Measurements from ENCODE around the gene USP16.
A peak's percentile ranks its signal among the peaks of the same experiment; 100 is the strongest.

The USP16 gene

GRCh38 chr21:29018540-29018939 is 5.9 kb upstream of the USP16 start:
- Histone ChIP-seq H2AK5ac (ENCODE audit: low read depth, low read length) (no peak overlapping the region), H3K4me1 (ENCODE audit: control insufficient read depth in 2 of 2, insufficient read depth in 1 of 2, low read depth in 1 of 2, low read length in 2 of 2) (no peaks in the 10 kb centered on the region), H3K9ac (ENCODE audit: low read depth, low read length, poor library complexity) (no peak overlapping the region), H2BK120ac (ENCODE audit: low read depth, low read length) (no peak overlapping the region), H3K18ac (ENCODE audit: low read length) (no peak overlapping the region), H3K4ac (ENCODE audit: low read length) (no peak overlapping the region), H3K4me3 (ENCODE audit: low read length in 2 of 2) (peak overlapping the region; percentile 80 to 87), H3K27ac (replicated peaks; ENCODE audit: low read length) (no peak overlapping the region), H3K79me1 (ENCODE audit: low read depth, low read length) (no peaks in the 10 kb centered on the region), H2BK15ac (ENCODE audit: low read length) (no peak overlapping the region), H4K91ac (ENCODE audit: low read depth, low read length, poor library complexity) (no peak overlapping the region), H3K14ac (ENCODE audit: low read length) (peak overlapping the region; percentile 47), H2BK5ac (ENCODE audit: low read length) (no peak overlapping the region), H3K27me3 (ENCODE audit: control insufficient read depth in 3 of 3, insufficient read depth in 3 of 3, low read depth in 1 of 3, low read length in 3 of 3) (no peaks in the 10 kb centered on the region), H3K4me2 (ENCODE audit: insufficient read depth, low read length, poor library complexity, severe bottlenecking) (peak overlapping the region; percentile 60), H3K36me3 (replicated peaks in 1 of 2; ENCODE audit: control insufficient read depth in 2 of 2, insufficient read depth in 2 of 2, low read length in 2 of 2) (no peaks in the 10 kb centered on the region), H2AFZ (ENCODE audit: low read length) (peak overlapping the region; percentile 94), H3K23ac (ENCODE audit: low read depth, low read length, poor library complexity) (no peak overlapping the region), H3K9me3 (replicated peaks in 1 of 2; ENCODE audit: control insufficient read depth in 2 of 2, insufficient read depth in 1 of 2, low read depth in 1 of 2, low read length in 2 of 2) (no peaks in the 10 kb centered on the region), H4K8ac (ENCODE audit: low read depth, low read length) (no peak overlapping the region), H2BK12ac (ENCODE audit: low read length) (no peak overlapping the region)
- DNase-seq (ENCODE audit: low spot score): no peak
- WGBS, 2 donors (ENCODE audit: extremely low coverage in 2 of 2, insufficient read length in 2 of 2, insufficient replicate concordance in 1 of 2): no CpG with 5 or more reads among the region's 12 CpGs

- no peak overlapping the region for H2BK15ac ChIP-seq (ENCODE audit: low read length)
- H2BK5ac ChIP-seq (ENCODE audit: low read length): no peak overlapping the region
- H3K23ac ChIP-seq (ENCODE audit: low read depth, low read length, poor library complexity): no peak overlapping the region
- no peak overlapping the region for H3K27ac ChIP-seq (replicated peaks; ENCODE audit: low read length)
- no peak overlapping the region for H2AK5ac ChIP-seq (ENCODE audit: low read depth, low read length)
- H2BK120ac ChIP-seq (ENCODE audit: low read depth, low read length): no peak overlapping the region
- H2AFZ ChIP-seq (ENCODE audit: low read length): no peak overlapping the region
- H3K4ac ChIP-seq (ENCODE audit: low read length): no peak overlapping the region
- H3K9ac ChIP-seq (ENCODE audit: low read depth, low read length, poor library complexity): no peak overlapping the region
- H3K79me1 ChIP-seq (ENCODE audit: low read depth, low read length): peaks cover 1% of the 10 kb centered on the region
- H2BK12ac ChIP-seq (ENCODE audit: low read length): no peak overlapping the region
- WGBS, 2 donors (ENCODE audit: extremely low coverage in 2 of 2, insufficient read length in 2 of 2, insufficient replicate concordance in 1 of 2): no CpG with 5 or more reads among the region's 4 CpGs
- H3K27me3 ChIP-seq (ENCODE audit: control insufficient read depth in 3 of 3, insufficient read depth in 3 of 3, low read depth in 1 of 3, low read length in 3 of 3): no peaks in the 10 kb centered on the region
- no peak overlapping the region for H3K18ac ChIP-seq (ENCODE audit: low read length)
- no peak overlapping the region for H3K4me3 ChIP-seq (ENCODE audit: low read length in 2 of 2)
- H3K4me2 ChIP-seq (ENCODE audit: insufficient read depth, low read length, poor library complexity, severe bottlenecking): no peak overlapping the region
- no peaks in the 10 kb centered on the region for H3K9me3 ChIP-seq (replicated peaks in 1 of 2; ENCODE audit: control insufficient read depth in 2 of 2, insufficient read depth in 1 of 2, low read depth in 1 of 2, low read length in 2 of 2)
- H3K4me1 ChIP-seq (ENCODE audit: control insufficient read depth in 2 of 2, insufficient read depth in 1 of 2, low read depth in 1 of 2, low read length in 2 of 2): peaks cover 0 to 2% of the 10 kb centered on the region in 2 donors
- no peaks in the 10 kb centered on the region for H3K36me3 ChIP-seq (replicated peaks in 1 of 2; ENCODE audit: control insufficient read depth in 2 of 2, insufficient read depth in 2 of 2, low read length in 2 of 2)
- no peak overlapping the region for H4K8ac ChIP-seq (ENCODE audit: low read depth, low read length)
- no peak overlapping the region for H3K14ac ChIP-seq (ENCODE audit: low read length)
- no peak for DNase-seq (ENCODE audit: low spot score)
- no peak overlapping the region for H4K91ac ChIP-seq (ENCODE audit: low read depth, low read length, poor library complexity)
Observed at GRCh38 chr21:29022166-29022565, 2.3 kb upstream of the USP16 start.

GRCh38 chr21:29025328-29025713 is 853 bp downstream of the USP16 start:
- Histone ChIP-seq H3K4me2 (ENCODE audit: insufficient read depth, low read length, poor library complexity, severe bottlenecking) (peak overlapping the region; percentile 60), H2AFZ (ENCODE audit: low read length) (peak overlapping the region; percentile 98), H2BK5ac (ENCODE audit: low read length) (no peak overlapping the region), H2AK5ac (ENCODE audit: low read depth, low read length) (no peak overlapping the region), H3K4ac (ENCODE audit: low read length) (no peak overlapping the region), H3K14ac (ENCODE audit: low read length) (no peak overlapping the region), H2BK120ac (ENCODE audit: low read depth, low read length) (no peak overlapping the region), H3K9me3 (replicated peaks in 1 of 2; ENCODE audit: control insufficient read depth in 2 of 2, insufficient read depth in 1 of 2, low read depth in 1 of 2, low read length in 2 of 2) (no peaks in the 10 kb centered on the region), H3K27ac (replicated peaks; ENCODE audit: low read length) (no peak overlapping the region), H4K91ac (ENCODE audit: low read depth, low read length, poor library complexity) (no peak overlapping the region), H3K23ac (ENCODE audit: low read depth, low read length, poor library complexity) (no peak overlapping the region), H3K79me1 (ENCODE audit: low read depth, low read length) (peaks cover 1% of the 10 kb centered on the region), H4K8ac (ENCODE audit: low read depth, low read length) (no peak overlapping the region), H2BK12ac (ENCODE audit: low read length) (no peak overlapping the region), H3K36me3 (replicated peaks in 1 of 2; ENCODE audit: control insufficient read depth in 2 of 2, insufficient read depth in 2 of 2, low read length in 2 of 2) (peaks cover 3 to 19% of the 10 kb centered on the region in 2 donors), H3K18ac (ENCODE audit: low read length) (no peak overlapping the region), H3K4me3 (ENCODE audit: low read length in 2 of 2) (peak overlapping the region; percentile 90 to 94), H3K9ac (ENCODE audit: low read depth, low read length, poor library complexity) (no peak overlapping the region), H3K4me1 (ENCODE audit: control insufficient read depth in 2 of 2, insufficient read depth in 1 of 2, low read depth in 1 of 2, low read length in 2 of 2) (peaks cover 0 to 2% of the 10 kb centered on the region in 2 donors), H3K27me3 (ENCODE audit: control insufficient read depth in 3 of 3, insufficient read depth in 3 of 3, low read depth in 1 of 3, low read length in 3 of 3) (no peaks in the 10 kb centered on the region), H2BK15ac (ENCODE audit: low read length) (no peak overlapping the region)
- no CpG with 5 or more reads among the region's 6 CpGs for WGBS, 2 donors (ENCODE audit: extremely low coverage in 2 of 2, insufficient read length in 2 of 2, insufficient replicate concordance in 1 of 2)
- no peak for DNase-seq (ENCODE audit: low spot score)

- Histone ChIP-seq H3K27me3 (ENCODE audit: control insufficient read depth in 3 of 3, insufficient read depth in 3 of 3, low read depth in 1 of 3, low read length in 3 of 3) (no peaks in the 10 kb centered on the region), H3K9me3 (replicated peaks in 1 of 2; ENCODE audit: control insufficient read depth in 2 of 2, insufficient read depth in 1 of 2, low read depth in 1 of 2, low read length in 2 of 2) (no peaks in the 10 kb centered on the region), H2AFZ (ENCODE audit: low read length) (no peak overlapping the region), H3K4ac (ENCODE audit: low read length) (no peak overlapping the region), H3K79me1 (ENCODE audit: low read depth, low read length) (peaks cover 1% of the 10 kb centered on the region), H3K4me3 (ENCODE audit: low read length in 2 of 2) (no peak overlapping the region), H3K18ac (ENCODE audit: low read length) (no peak overlapping the region), H2BK15ac (ENCODE audit: low read length) (no peak overlapping the region), H2BK5ac (ENCODE audit: low read length) (no peak overlapping the region), H3K27ac (replicated peaks; ENCODE audit: low read length) (no peak overlapping the region), H3K23ac (ENCODE audit: low read depth, low read length, poor library complexity) (no peak overlapping the region), H2AK5ac (ENCODE audit: low read depth, low read length) (no peak overlapping the region), H4K8ac (ENCODE audit: low read depth, low read length) (no peak overlapping the region), H2BK12ac (ENCODE audit: low read length) (no peak overlapping the region), H3K14ac (ENCODE audit: low read length) (no peak overlapping the region), H3K9ac (ENCODE audit: low read depth, low read length, poor library complexity) (no peak overlapping the region), H3K4me1 (ENCODE audit: control insufficient read depth in 2 of 2, insufficient read depth in 1 of 2, low read depth in 1 of 2, low read length in 2 of 2) (peaks cover 0 to 2% of the 10 kb centered on the region in 2 donors), H3K36me3 (replicated peaks in 1 of 2; ENCODE audit: control insufficient read depth in 2 of 2, insufficient read depth in 2 of 2, low read length in 2 of 2) (peaks cover 19 to 61% of the 10 kb centered on the region in 2 donors), H4K91ac (ENCODE audit: low read depth, low read length, poor library complexity) (no peak overlapping the region), H3K4me2 (ENCODE audit: insufficient read depth, low read length, poor library complexity, severe bottlenecking) (no peak overlapping the region), H2BK120ac (ENCODE audit: low read depth, low read length) (no peak overlapping the region)
- no CpG with 5 or more reads among the region's 1 CpG for WGBS, 2 donors (ENCODE audit: extremely low coverage in 2 of 2, insufficient read length in 2 of 2, insufficient replicate concordance in 1 of 2)
- DNase-seq (ENCODE audit: low spot score): no peak
Observed at GRCh38 chr21:29029524-29029923, 5.1 kb downstream of the USP16 start.
